HG03460 (cell line): ENCODE data around the gene VSX1.

Experiments used
- ATAC-seq: cut with Tn5 transposase; IDR thresholded peaks from one replicate; pipeline ENCODE4 v1.9.1; 2021; ENCODE audit not compliant: unreplicated experiment

Gene VSX1

GRCh38 chr20:25081730-25082497 lies at the start of gene VSX1:
Gene VSX1 (minus strand): TSS chr20:25082141. CDS start chr20:25082096, 45 bp downstream.
- no peak for ATAC-seq

DNA sequence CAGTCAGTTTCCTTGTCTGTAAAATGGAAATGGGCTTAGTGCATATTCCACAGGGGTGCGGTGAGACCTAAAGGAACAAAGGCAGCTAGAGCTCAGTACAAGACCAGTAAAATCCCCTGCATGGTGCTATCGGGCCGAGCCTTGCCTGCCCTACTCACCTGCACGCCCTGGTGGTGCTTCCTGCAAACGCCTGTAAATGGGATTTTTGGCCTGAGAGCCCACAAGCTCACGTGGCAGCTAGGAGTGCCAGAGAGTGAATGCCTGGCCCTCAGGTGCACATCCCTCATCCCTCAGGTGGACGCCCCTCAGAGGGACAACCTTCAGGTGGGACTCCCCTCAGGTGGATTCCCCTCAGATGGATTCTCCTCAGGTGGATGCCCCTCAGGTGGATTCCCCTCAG lies 48.0 kb upstream of the VSX1 start:
- ATAC-seq: no peak

DNA sequence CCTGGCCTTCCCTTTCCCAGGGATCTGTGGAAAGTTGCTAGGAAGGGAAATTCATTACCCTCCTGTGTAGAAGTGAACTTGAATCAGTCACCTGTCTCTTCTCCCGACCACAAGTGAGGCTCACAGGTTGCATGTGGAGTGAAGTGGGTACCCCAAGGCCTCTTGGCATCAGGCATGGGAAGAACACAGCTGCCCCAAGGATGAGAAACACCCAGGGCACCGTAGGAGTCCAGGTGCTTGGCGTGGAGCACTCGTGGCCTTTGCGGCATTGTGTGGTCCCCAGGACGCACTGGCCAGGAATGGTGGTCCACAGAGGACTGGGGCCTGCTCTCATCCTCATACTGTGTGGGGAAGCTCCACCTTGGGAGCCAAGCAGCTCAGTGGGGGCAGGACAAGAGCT lies 47.5 kb upstream of the VSX1 start:
- no peak for ATAC-seq

DNA sequence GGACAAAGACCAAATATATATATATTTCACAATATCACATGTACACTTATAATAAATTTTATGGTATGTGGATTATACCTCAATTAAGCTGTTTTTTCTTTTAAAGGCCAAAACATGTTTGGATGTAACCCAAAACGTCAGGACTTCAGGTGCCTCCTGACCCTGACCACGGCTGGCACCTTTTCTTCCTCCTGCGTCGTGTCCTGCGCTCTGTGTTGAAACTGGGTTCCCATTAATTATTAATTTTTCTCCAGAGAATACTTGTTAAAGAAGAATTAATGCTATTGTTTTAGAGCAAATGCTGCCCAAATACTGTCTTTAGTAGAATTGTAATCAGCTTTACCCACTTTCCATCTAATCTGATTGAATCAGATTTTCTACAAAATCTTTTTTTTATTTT lies 46.7 kb upstream of the VSX1 start:
- no peak for ATAC-seq

DNA sequence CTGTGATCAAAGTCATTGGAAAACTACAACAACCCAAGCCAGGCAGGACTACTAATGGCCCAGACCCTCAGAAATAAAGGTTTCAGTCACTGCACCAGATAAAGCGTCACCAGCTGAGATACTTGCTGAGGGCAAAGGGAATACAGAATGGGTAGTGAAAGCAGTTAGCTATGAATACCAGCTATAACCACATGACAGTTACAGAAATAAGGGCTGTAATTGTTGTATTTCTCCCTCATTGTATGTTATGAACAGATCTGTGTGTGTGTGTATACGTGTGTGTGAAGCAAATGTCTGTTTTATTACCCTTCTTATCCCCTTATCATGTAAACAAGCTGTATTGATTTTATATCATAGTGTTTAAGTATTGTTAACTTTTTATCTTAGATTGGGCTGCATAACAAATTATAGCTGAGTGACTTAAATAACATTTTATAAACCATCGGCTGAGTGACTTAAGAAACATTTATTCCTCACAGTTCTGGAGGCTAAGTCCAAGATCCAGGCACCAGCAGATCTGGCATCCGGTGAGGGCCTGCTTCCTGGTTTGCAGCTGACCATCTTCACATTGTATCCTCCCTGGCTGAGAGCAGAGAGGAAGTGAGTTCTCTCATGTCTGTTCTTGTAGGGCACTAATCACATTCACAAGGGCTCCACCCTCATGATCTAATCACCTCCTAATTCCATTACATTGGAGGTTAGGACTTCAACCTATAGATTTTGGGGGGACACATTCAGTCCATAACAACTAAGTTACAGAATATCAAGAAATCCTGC lies 46.0 kb upstream of the VSX1 start:
- ATAC-seq: no peak

DNA sequence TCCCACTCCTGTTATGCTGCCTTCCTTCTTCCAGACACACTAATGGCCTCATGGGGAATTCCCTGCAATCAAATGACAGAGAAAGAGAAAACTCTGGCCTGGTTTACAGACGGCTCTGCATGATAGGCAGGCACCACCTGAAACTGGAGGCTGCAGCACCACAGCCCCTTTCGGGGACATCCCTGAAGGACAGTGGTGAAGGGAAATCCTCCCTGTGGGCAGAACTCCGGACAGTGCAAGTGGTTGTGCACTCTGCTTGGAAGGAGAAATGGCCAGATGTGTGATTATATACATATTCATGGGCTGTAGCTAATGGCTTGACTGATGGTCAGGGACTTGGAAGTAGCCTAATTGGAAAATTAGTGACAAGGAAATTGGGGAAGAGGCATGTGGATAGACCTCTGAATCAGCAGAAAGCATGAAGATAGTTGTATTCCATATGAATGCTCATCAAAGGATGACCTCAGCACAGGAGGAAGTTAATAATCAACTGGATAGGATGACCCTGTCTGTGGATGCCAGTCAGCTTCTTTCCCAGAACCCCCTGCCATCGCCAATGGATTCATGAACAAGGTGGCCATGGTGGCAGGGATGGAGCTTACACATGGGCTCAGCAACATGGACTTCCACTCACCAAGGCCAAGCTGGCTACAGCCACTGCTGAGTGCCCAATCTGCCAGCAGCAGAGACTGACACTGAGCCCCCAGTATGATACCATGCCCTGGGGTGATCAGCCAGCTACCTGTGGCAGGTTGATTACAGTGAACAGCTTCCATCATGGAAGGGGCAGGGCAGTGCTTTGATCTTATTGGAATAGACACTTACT lies 44.5 kb upstream of the VSX1 start:
- ATAC-seq: no peak

GRCh38 chr20:25125636-25126035 lies 43.7 kb upstream of the VSX1 start:
- no peak for ATAC-seq

- no peak for ATAC-seq
Observed at GRCh38 chr20:25120920-25121319, 39.0 kb upstream of the VSX1 start.

- ATAC-seq: no peak
Observed at GRCh38 chr20:25120457-25120856, 38.5 kb upstream of the VSX1 start.

- ATAC-seq: no peak
Observed at GRCh38 chr20:25118529-25118928, 36.6 kb upstream of the VSX1 start.

DNA sequence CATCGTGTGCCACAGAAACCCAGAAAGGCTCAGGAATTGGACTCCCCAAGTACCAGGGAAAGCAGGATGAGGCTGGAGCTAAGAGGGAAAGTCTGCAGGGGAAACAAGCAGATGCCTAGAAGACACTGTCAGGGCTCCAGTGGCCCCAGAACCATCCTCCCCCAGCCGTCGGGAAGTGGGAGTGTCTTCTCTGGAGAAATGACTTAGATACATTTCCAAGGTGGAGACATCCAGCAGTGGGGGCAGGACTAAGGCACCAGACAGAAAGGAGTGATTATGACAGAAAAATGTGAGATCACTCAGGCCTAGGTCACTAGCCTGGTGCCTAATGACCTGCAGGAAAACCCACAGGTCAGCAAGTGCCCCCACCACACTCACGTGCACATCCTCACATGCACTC lies 36.0 kb upstream of the VSX1 start:
- ATAC-seq: no peak

DNA sequence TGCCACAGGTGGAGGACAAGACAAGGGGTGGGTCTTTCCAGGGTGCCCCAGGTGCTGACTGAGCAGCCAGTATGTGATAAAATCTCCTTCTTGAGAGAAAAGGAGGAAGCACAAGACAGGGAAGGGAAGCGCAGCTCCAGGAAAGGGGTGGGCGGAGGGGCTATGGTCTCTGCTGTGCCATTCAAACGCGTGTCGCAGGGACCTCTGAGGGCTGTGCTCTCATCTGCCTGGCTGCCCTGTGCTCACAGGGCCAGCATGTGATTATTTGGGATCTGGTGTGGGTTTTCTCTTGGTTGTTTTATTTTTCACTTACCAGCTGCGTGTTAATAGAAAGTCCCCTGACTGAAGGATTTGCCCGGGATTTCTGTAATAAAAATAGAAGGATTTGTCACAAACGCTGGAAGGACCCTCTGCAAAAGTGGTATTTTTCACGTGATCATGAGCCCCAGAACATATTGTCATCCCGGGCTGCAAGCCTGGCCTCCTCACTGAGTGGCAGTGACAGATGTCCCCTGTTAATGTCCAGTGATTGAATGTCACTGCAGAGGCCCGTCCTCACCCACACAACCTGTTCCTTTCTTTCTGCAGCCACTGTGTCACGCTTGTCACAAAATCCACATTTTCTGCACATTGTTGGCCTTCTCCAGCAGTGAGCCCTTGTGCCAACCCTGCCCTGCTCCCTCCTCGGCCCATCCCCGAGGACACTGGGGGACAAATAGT lies 35.0 kb upstream of the VSX1 start:
- no peak for ATAC-seq

DNA sequence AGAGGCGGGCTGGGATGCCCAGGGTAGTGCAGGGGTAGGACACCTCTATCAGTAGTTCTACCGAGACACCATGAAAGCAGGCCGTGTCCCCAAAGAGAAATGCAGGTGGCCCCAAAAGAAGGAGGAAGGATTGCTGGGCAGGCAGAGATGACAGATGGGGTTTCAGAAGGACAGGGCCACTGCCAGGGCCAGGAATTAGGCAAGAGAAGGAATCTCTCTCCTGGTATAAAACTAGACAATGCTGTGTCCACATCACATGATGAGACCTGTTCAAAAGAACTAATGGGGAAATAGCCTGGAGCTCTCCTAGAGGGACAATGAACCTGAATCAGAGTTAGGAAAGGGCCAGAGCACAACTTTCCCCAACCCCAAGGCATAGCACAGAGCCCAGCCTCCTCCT lies 21.6 kb upstream of the VSX1 start:
- ATAC-seq: no peak

GRCh38 chr20:25100914-25101313 lies 19.0 kb upstream of the VSX1 start:
- no peak for ATAC-seq

GRCh38 chr20:25099601-25100140 lies 17.7 kb upstream of the VSX1 start:
- ATAC-seq: no peak

- ATAC-seq: no peak
Observed at GRCh38 chr20:25097498-25097897, 15.6 kb upstream of the VSX1 start.

DNA sequence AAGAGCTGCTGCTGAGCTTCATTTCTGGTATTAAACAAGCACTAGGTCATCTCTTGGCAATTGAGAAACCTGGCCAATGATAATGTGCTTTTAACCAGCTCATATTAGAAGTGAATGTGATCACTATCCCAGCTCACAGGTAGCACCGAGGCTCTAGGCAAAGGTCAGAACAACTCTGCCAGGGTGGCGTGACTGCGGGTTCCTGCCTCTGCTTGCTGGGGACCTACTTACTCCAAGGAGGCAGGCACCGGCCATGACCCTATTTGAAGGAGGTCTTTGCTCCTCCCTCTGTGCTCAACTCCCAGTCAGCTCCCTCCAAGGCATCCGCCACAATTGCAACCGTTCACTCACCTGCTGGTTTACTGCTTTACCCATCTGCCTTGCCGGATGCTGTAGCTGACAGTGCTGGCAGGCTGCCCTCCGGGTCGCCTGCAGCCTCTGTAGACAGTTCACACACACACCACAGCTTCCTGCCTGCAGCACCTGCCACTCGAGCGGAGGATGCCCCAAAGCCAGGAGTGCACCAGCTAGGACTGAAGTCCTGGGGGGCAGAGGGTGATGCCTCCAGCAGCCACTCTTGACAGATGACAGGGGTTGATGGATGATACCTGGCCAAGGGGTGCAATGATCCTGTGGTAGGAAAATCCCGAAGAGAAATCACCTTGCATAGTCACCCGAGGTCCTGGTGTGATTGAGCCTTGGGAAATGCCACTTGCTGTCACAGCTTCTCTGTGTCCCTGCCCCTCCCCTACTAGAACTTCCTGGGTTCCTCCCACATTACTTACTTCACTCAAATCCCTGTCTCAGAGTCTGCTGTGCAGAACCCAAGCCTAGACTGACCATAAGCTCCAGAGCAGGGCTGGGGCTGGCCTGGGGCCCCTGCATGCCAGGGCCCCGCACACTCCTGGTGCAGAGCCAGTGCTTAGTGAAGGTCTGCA lies 8.8 kb upstream of the VSX1 start:
- peak; percentile 95 for ATAC-seq

GRCh38 chr20:25089662-25090061 lies 7.7 kb upstream of the VSX1 start:
- ATAC-seq: no peak

DNA sequence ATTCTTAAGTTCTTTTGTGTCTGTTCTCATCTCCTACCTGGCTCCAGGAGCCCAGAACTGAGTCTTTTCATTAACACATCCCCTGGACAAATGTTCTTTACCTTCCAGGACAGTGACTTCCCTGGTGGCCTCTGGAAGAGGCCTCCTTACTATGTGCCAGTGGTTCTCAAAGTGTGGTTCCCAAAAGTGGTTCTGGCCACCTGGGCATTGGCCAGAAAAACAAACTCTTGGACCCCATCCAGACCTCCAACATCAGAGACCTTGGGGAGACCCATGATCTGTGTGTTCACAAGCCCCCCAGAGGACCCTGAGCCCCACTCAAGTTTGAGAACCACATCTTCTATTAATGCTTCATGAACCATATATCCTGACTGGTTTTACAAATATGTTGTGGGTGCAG lies 7.2 kb upstream of the VSX1 start:
- ATAC-seq: no peak

- no peak for ATAC-seq
Observed at GRCh38 chr20:25088267-25088666, 6.3 kb upstream of the VSX1 start.
